Activated CD8-positive, alpha-beta memory T cell treated with anti-CD3 and anti-CD28 coated beads, Interleukin-2, amount 50 U/mL, for 48 hours (primary cell): Measurements from ENCODE around the gene ADARB1.
A peak's percentile ranks its signal among the peaks of the same experiment; 100 is the strongest.
"Not testable (repeated sequence)": the region's sequence is repeated elsewhere in the genome, so short reads cannot be mapped to it uniquely, and the experiment has no call there.

ENCODE experiments used
- DNase-seq: peaks from one replicate; pipeline ENCODE4 v3.0.0-alpha.2; 2020

The ADARB1 gene

DNA sequence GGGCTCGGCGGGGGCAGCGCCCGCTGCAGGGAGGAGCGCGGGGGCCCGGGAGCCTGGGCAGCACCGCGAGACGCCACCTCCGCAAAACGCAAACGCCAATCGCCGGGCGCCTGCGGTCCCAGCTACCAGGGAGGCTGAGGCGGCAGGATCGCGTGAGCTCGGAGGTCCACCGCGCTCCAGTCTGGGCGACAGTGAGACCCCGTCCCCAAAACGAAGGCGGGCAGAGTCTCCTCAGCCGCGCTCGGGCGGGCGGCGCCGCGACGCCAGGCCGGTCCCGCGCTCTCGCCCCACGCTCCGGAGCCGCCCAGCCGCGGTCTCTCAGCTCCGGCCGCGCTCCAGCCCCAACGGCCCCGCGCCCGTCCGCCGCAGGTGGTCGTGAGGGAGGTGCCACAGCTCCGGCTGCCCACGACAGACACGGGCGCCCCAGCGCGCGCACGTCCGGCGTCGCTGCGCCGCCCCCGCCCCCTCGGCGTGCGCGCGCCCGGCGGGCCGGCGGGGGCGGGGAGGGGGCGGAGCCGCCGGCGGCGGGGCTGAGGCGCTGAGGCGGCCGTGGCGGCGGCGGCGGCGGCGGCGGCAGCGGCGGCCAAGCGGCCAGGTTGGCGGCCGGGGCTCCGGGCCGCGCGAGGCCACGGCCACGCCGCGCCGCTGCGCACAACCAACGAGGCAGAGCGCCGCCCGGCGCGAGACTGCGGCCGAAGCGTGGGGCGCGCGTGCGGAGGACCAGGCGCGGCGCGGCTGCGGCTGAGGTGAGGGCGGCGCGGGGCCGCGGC lies at the start of gene ADARB1:
Gene ADARB1 (plus strand): TSS at position 533 of the 770 bp plus-strand sequence. CDS start 97,077 bp downstream, outside the sequence.
- peak; percentile 84 for DNase-seq

- DNase-seq, result no peak
These were observed 48.2 kb upstream of the ADARB1 start for GRCh38 chr21:45026066-45026745.

DNA sequence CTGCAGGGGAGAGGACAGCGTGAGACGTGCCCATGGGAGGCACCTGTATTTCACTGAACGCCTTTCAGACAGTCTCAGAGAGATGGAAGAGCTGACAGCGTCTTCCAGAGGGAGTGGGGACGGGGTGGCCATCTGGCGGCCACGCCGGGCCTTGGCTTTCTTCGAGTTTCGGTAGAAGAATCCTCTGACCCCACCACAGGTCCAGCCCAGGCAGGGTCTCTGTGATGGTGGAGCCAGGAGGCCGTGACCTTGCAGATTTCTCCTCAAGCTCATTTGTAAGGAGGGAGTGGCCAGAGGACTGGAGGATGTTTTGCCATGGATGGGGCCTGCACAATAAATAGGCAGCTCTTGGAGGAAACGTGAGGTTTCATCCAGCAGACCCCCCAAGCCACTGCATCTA lies 47.6 kb upstream of the ADARB1 start:
- no peak for DNase-seq

GRCh38 chr21:45027241-45028196 lies 46.9 kb upstream of the ADARB1 start:
- no peak for DNase-seq

DNA sequence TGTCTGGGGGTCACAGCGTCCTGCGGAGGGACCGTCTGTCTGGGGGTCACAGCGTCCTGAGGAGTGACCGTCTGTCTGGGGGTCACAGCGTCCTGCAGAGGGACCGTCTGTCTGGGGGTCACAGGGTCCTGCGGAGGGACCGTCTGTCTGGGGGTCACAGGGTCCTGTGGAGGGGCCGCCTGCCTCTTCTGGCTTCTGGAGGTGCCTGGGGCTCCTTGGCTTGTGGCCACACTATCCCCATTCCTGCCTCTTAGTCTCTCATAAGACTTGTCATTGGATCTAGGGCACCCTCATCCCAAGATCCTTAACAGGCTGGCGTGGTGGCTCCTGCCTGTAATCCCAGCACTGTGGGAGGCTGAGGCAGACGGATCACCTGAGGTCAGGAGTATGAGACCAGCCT lies 45.7 kb upstream of the ADARB1 start:
- not testable (repeated sequence) for DNase-seq

- DNase-seq, result no peak
These were observed 45.0 kb upstream of the ADARB1 start for GRCh38 chr21:45029298-45029947.

DNA sequence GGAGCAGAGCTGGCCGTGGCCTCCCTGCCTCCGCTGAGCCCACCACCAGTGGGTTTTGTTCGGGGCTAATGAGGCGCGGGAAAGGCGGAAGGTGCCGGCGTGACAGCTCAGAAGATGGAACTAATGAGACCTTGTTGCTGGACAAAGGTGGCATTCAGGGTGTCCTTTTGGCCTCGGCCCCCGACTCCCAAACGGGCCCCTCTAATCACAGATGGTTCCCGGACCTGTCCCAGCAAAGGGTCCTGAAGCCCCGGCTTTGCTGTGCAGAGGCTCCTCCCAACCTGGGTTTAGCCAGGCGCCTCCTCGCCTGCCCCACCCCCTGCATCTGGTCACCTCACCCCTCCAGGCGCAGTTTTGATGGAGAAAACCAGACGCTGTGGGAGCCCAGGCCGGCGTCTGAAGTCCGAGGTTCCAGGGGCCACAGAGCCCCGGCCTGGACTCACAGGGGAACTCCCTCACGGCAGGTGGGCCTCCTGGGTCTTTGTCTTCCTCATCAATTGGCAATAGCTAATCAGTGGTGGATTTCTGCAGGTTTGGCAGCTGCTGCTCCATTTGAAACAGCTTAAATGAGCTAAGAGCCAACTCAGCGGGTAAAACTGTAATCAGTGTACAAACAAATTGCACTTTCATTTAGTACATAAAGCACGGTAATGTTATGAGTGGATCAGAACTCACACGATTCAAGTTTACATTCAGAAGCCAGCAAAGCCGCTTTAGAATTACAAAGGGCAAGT lies 44.3 kb upstream of the ADARB1 start:
- no peak for DNase-seq

GRCh38 chr21:45030682-45031570 lies 43.5 kb upstream of the ADARB1 start:
- no peak for DNase-seq

DNA sequence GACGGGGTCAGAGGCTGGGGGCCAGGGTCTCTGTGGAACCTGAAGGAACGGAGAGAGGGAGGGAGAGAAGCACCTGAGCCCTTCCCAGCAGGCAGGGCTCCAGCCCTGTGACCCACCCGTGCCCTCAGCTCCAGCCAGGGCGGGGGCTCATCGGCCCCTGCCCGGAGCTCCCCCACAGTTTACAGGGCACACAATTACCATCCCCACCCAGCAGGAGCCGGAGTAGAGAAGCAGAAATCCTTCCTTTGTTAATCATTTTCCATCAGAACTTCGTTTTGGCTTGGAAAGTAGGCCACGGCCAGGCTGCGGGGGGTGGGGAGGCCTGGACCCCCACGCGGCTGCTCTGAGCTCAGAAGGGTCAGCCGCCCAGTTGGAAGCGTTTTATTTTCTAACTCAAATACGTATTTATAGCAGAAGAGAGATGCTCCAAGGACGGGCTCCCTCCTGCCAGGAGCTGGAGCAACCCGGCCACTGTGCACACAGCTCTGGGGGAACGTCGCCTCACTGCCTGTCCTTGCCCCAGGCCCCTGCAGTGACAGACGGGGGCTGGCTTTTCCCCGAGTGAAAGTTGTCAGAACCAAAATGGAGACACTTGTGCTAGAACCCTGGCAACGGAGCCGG lies 42.7 kb upstream of the ADARB1 start:
- no peak for DNase-seq

DNA sequence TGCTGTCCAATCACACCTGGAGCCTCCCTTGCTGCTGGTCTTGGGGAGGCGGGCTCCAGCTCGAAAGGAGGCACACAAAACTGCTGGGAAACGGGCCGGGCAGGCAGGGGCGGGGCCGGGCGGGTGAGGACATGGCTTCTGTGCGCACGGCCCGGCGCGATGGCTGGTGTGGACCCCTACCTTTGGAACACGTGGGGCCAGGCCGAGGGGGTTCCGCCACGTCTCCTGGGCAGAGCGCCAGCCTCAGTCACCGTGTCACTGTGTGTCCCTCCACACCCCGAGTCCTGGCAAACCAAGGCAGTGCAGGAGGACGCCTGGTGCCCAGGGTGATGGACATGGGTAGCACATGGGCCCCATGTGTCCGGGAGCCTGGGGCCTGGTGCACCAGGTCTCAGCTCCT lies 42.0 kb upstream of the ADARB1 start:
- no peak for DNase-seq

GRCh38 chr21:45032977-45033710 lies 41.2 kb upstream of the ADARB1 start:
- DNase-seq, result no peak

DNA sequence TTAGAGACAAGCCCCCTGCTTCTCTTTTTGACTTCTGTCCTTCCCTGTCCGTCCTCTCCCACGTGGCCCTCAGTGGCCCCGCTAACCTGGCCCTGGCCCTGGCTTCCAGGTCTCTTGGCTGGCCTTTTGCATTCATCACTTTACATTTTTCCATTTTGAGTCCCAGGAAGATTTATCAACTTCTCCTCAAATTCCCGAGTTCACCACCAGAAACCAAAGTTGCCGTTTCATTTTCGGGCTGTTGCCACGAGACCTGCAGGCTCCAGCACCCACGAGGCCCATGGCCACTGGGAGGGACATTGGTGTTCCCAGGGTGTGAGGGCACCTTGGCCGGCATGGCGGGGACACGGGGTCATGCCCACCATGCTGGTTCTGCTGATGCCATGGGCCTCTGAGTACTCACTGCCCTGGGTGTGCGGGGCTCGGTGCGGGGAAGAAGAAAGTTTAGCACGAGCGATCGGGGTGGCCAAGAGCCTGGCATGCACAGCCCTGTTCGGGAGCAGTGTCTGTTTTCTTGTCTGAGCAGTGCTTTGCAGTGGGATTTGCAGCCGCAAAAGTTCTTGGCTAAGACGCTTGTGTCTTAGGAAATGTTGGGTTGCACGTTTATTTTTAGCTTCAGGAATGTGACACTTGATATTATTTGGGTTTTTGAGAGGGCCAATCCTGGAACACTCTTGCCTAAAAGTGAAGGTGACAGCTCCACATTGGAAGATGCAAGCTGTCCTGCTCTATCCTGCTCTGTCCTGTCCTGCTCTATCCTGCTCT lies 40.4 kb upstream of the ADARB1 start:
- DNase-seq, result no peak

DNA sequence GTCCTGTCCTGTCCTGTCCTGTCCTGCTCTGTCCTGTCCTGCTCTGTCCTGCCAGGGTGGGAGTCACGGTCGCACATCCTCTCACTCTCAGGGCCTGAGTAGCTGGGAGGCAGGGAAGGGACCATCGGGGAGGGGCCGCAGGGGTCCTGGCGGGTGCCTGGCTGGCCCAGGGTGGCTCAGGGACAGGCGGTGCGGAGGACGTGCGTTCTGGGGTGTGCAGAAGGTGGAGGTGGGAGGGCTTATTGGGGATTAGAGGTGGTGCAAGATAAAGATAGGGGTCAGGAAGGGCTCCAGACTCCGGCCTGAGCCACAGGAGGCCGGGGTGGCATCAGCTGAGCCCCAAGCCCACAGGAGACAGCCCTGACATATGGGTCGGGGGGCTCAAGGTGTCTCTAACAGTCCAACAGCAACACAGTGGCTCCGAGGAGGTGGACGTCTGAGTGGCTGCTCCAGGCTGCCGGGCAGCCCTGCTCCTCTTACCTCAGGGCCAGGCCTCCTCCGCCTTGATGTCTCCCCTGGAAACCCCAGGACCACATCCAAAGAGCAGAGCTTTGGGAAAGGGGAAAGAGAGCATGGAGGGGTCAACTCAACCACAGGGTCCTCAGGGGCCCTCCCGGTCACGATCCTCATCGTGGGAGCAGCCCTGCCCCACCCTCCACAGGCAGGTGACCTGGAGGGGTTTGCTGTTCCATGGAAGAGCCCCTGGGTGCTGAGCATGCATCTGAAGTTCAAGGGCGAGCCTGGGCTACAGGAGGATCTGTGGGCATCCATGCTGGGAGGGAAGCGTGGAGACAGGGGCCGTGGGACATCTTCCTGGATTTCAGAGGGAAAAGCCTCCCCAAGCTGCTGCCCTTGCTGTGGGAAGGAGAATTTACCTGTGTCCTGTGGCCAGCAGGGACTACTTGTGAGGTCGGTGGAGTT lies 39.6 kb upstream of the ADARB1 start:
- no peak for DNase-seq

DNA sequence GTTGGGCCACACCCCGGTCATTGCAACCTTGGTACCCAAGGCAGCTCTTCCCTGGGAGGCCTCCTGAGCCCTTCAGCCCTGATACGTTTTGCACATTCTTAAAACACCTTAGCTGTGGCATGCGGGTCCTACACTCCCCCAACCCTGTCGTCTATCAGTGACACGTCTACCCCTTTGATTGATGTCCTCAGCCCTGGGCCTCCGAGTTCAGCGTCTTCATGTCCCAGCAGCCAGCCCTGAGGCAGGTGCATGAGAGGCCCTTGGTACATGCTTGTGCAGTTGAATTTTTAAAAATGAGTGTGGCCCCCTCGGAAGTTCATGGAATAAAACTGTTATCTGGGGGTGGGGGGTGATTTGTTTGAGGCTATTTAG lies 38.9 kb upstream of the ADARB1 start:
- DNase-seq, result no peak

- DNase-seq, result no peak
These were observed 37.8 kb upstream of the ADARB1 start for GRCh38 chr21:45036630-45037029.

- no peak for DNase-seq
These were observed 36.4 kb upstream of the ADARB1 start for GRCh38 chr21:45037986-45038385.

DNA sequence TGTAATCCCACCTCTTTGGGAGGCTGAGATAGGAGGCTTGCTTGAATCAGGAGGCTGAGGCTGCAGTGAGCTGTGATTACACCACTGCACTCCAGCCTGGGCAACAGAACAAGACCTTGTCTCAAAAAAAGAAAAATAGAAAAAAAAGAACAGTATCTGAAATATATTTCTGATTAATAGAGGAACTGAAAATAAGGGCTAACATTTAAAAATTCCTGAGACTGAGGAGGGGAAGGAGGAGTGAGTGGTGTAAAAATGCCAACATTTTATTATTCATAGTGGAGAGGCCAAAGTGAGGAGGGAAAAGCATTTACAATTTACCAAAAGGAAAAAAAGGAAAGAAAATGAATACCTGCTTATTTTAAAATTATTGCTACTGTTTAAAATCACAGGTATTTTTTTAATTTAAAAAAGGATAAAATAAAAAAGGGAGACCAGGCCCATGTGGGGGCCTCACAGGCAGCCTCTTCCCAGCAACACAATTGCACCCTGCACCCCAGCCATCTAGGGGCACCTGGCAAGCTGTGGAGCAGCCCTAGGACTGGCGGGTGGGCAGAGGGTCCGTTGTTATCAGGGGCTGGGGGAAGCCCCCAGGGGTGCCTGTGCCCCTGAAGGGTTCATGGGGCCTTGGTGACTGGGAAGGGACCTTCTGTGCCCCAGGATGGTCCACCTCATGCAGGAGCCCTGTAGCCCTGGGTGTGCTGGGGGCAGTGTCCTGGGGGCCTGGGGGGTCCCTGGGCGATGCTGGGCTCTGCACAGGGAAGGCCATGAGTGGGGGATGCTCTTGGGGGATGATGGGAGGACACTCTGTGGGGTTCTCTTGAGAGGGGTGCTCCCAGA lies 34.8 kb upstream of the ADARB1 start:
- no peak for DNase-seq
